AG04449 (cell line): ENCODE data around the gene TREH.
"Not testable (repeated sequence)": the region's sequence is repeated elsewhere in the genome, so short reads cannot be mapped to it uniquely, and the experiment has no call there.

ENCODE experiments used
- CTCF ChIA-PET: fragments of 350-600 bp; formaldehyde crosslinking; extraction: SDS; loops from one replicate; lab custom pipeline; 2021; ENCODE audit warnings: antibody characterized with exemption; lab: Yijun Ruan, JAX
- POLR2A ChIA-PET: fragments of 400-600, 350-600 bp; formaldehyde crosslinking; extraction: SDS; loops from one replicate; lab custom pipeline; 2020; ENCODE audit warnings: antibody characterized with exemption, inconsistent platforms; lab: Yijun Ruan, JAX
- DNase-seq: peaks from one replicate; pipeline ENCODE4 v3.0.0-alpha.2; 2010; ENCODE audit warnings: low read depth, low spot score
- H3K4me3 ChIP-seq: 2 replicates; pipeline ENCODE4 v1.5.1; 2011; ENCODE audit warnings: low read depth, mild to moderate bottlenecking, control low read depth, low read length
- CTCF ChIP-seq: IDR thresholded peaks from one replicate; pipeline ENCODE4 v1.5.1; 2011; ENCODE audit warnings: mild to moderate bottlenecking, moderate library complexity, low read length, control low read depth, inconsistent platforms; ENCODE audit not compliant: insufficient read depth; ENCODE audit errors: missing control alignments

Gene TREH

GRCh38 chr11:118679483-118679882 is at the start of gene TREH:
TREH (minus strand) TSS chr11:118679650; CDS start chr11:118679627, 23 bp downstream.
- TF ChIP-seq CTCF = no peak
- no peak for DNase-seq
- H3K4me3 ChIP-seq = no peak within 1 kb of the TSS
- POLR2A ChIA-PET = no interaction called here
- CTCF ChIA-PET = interaction anchor here (1.0 to 5.4 kb wide), 2 partner anchors 10 to 19 kb away, joined by 3 to 47 read pairs; no protein-coding TSS in a partner anchor

GRCh38 chr11:118728112-118728511 is 48.7 kb upstream of the TREH start:
- H3K4me3 ChIP-seq, CTCF ChIA-PET, POLR2A ChIA-PET, DNase-seq: not testable (repeated sequence)

GRCh38 chr11:118727721-118728066 is 48.2 kb upstream of the TREH start:
- CTCF ChIA-PET, POLR2A ChIA-PET, DNase-seq, H3K4me3 ChIP-seq: not testable (repeated sequence)

GRCh38 chr11:118727001-118727720 is 47.7 kb upstream of the TREH start:
- CTCF ChIA-PET, POLR2A ChIA-PET, DNase-seq, H3K4me3 ChIP-seq: not testable (repeated sequence)

GRCh38 chr11:118721478-118722015 is 42.1 kb upstream of the TREH start:
- DNase-seq, H3K4me3 ChIP-seq, POLR2A ChIA-PET, CTCF ChIA-PET: not testable (repeated sequence)

- CTCF ChIA-PET, H3K4me3 ChIP-seq, DNase-seq, POLR2A ChIA-PET: not testable (repeated sequence)
Measured at GRCh38 chr11:118720740-118721139, 41.3 kb upstream of the TREH start.

GRCh38 chr11:118720078-118720477 is 40.6 kb upstream of the TREH start:
- POLR2A ChIA-PET, CTCF ChIA-PET, DNase-seq, H3K4me3 ChIP-seq: not testable (repeated sequence)

GRCh38 chr11:118718562-118718961 is 39.1 kb upstream of the TREH start:
- DNase-seq, H3K4me3 ChIP-seq, POLR2A ChIA-PET, CTCF ChIA-PET: not testable (repeated sequence)

- H3K4me3 ChIP-seq, POLR2A ChIA-PET, CTCF ChIA-PET, DNase-seq: not testable (repeated sequence)
Measured at GRCh38 chr11:118717733-118718132, 38.3 kb upstream of the TREH start.

GRCh38 chr11:118717221-118717620 is 37.8 kb upstream of the TREH start:
- H3K4me3 ChIP-seq, DNase-seq, CTCF ChIA-PET, POLR2A ChIA-PET: not testable (repeated sequence)

- CTCF ChIA-PET = interaction anchor here (1.7 to 2.1 kb wide), 2 partner anchors 25 to 26 kb away, joined by 4 to 8 read pairs; no protein-coding TSS in a partner anchor
- no peak for DNase-seq
- POLR2A ChIA-PET = no interaction called here
- no peak overlapping the region for H3K4me3 ChIP-seq
- no peak for TF ChIP-seq CTCF
Measured at GRCh38 chr11:118715837-118716260, 36.4 kb upstream of the TREH start.
